ENCODE measurements around the gene WWOX. TPM values are rescaled to one million over a fixed set of nuclear protein-coding genes. Genes with fewer than 3 reads are reported as not detected.

The WWOX gene
- polyA plus RNA-seq, 2 of the 4 experiments (the other 2 are of a cell fraction): 16.0 to 17.2 TPM

GRCh38 chr16:78884204-78884603, 784.8 kb downstream of the WWOX start:
- DNase-seq (ENCODE audit: low read depth in 1 of 2, low spot score in 1 of 2) (no peak), FAIRE-seq (no peak), ATAC-seq (no peak)
- ChIA-PET POLR2A (no interaction called here), CTCF (no interaction called here)
- Histone ChIP-seq H3K9me3 (no peaks in the 10 kb centered on the region), H3K4me2 (no peak overlapping the region), H3K4me1 (no peaks in the 10 kb centered on the region), H3K4me3 (no peak overlapping the region), H3K27ac (no peak overlapping the region)
- no peak for TF ChIP-seq HOXB13 (CRISPR knock-in tag; IDR thresholded peaks at IDR 0.05; ENCODE audit: low read depth)
- no peak for TF ChIP-seq RARB (CRISPR knock-in tag; IDR thresholded peaks at IDR 0.05)
- TF ChIP-seq POLR2A (IDR thresholded peaks at IDR 0.05; ENCODE audit: low read length): no peak
- TF ChIP-seq ZSCAN20 (CRISPR knock-in tag; IDR thresholded peaks at IDR 0.05): no peak

GRCh38 chr16:78889346-78889745, 789.9 kb downstream of the WWOX start:
- no peak for TF ChIP-seq RCOR1 (IDR thresholded peaks at IDR 0.05; ENCODE audit: low read depth, low read length)
- TF ChIP-seq PBX3 (IDR thresholded peaks at IDR 0.05): no peak
- TF ChIP-seq JUNB (IDR thresholded peaks at IDR 0.05): no peak
- no peak for TF ChIP-seq BCL3 (IDR thresholded peaks at IDR 0.05)
- no peak for TF ChIP-seq POLR2A (IDR thresholded peaks at IDR 0.05; ENCODE audit: low read length)
- TF ChIP-seq ELK1 (IDR thresholded peaks at IDR 0.05; ENCODE audit: low read depth, low read length): no peak
- TF ChIP-seq MAZ (IDR thresholded peaks at IDR 0.05; ENCODE audit: borderline replicate concordance, low read depth, low read length): no peak
- no peak for TF ChIP-seq HOXB13 (CRISPR knock-in tag; IDR thresholded peaks at IDR 0.05; ENCODE audit: low read depth)
- no peak for TF ChIP-seq CHD2 (IDR thresholded peaks at IDR 0.05; ENCODE audit: low read length, partially characterized antibody)
- TF ChIP-seq CEBPB (IDR thresholded peaks at IDR 0.05): no peak
- no peak for TF ChIP-seq ZNF302 (CRISPR knock-in tag; IDR thresholded peaks at IDR 0.05)
- TF ChIP-seq TP53 (CRISPR knock-in tag; IDR thresholded peaks at IDR 0.05): no peak
- no peak for TF ChIP-seq EHMT2 (IDR thresholded peaks at IDR 0.05; ENCODE audit: low read depth)
- TF ChIP-seq HOXA7 (CRISPR knock-in tag; IDR thresholded peaks at IDR 0.05): no peak
- TF ChIP-seq USF2 (IDR thresholded peaks at IDR 0.05): no peak
- no peak for TF ChIP-seq HDAC2 (IDR thresholded peaks at IDR 0.05)
- no peak for TF ChIP-seq KDM1A (IDR thresholded peaks at IDR 0.05; ENCODE audit: low read depth)
- TF ChIP-seq MAFK (IDR thresholded peaks at IDR 0.05; ENCODE audit: partially characterized antibody): no peak
- Histone ChIP-seq H3K4me1 (no peaks in the 10 kb centered on the region), H3K27ac (no peak overlapping the region), H3K4me2 (no peak overlapping the region), H3K9me3 (no peaks in the 10 kb centered on the region), H3K4me3 (no peak overlapping the region)
- ChIA-PET POLR2A (no interaction called here), CTCF (interaction anchor here (1.3 kb wide), 1 partner anchor 767 kb away, joined by 3 read pairs; no protein-coding TSS in a partner anchor)
- FAIRE-seq: no peak
- ATAC-seq: no peak
- 66% methylated on average over 9 of the region's 10 CpGs for WGBS (ENCODE audit: missing lambda C conversion rate)
- no peak for DNase-seq (ENCODE audit: low read depth in 1 of 2, low spot score in 1 of 2)

- FAIRE-seq (no peak), DNase-seq (ENCODE audit: low read depth in 1 of 2, low spot score in 1 of 2) (no peak), ATAC-seq (no peak)
- Histone ChIP-seq H3K9me3 (no peaks in the 10 kb centered on the region), H3K4me3 (no peak overlapping the region), H3K4me2 (no peak overlapping the region), H3K4me1 (no peaks in the 10 kb centered on the region), H3K27ac (no peak overlapping the region)
- CTCF ChIA-PET: no interaction called here
- POLR2A ChIA-PET: no interaction called here
- WGBS (ENCODE audit: missing lambda C conversion rate): 23% methylated on average over 3 of the region's 3 CpGs
- TF ChIP-seq GATA3 (IDR thresholded peaks at IDR 0.05; ENCODE audit: borderline replicate concordance) (no peak), MAFK (IDR thresholded peaks at IDR 0.05; ENCODE audit: partially characterized antibody) (no peak), POLR2A (IDR thresholded peaks at IDR 0.05; ENCODE audit: low read length) (no peak), HMGXB4 (CRISPR knock-in tag; IDR thresholded peaks at IDR 0.05; ENCODE audit: borderline replicate concordance) (no peak), TFCP2L1 (CRISPR knock-in tag; IDR thresholded peaks at IDR 0.05) (no peak), BHLHE40 (IDR thresholded peaks at IDR 0.05; ENCODE audit: low read depth, low read length) (no peak), MAX (IDR thresholded peaks at IDR 0.05) (no peak), NFE2L2 (conservative IDR thresholded peaks at IDR 0.05; ENCODE audit: low read length) (no peak)
These were observed 791.0 kb downstream of the WWOX start for GRCh38 chr16:78890373-78890895.
